Right atrium auricular region (tissue), 2 donors: Measurements from ENCODE around the gene ZNF81. TPM values are rescaled to one million over a fixed set of nuclear protein-coding genes. Genes with fewer than 3 reads are reported as not detected.
A peak's percentile ranks its signal among the peaks of the same experiment; 100 is the strongest.

Source experiments
- DNase-seq: peaks from one replicate; pipeline ENCODE4 v3.0.0-alpha.2; 2019; ENCODE audit warnings: low spot score
- H3K27ac ChIP-seq, 2 donors: fragments of 200-600 bp; sonication (generic); 1 replicate in 1 of 2; 2 replicates in 1 of 2; pipeline ENCODE4 v1.5.1; 2016 to 2019
- H3K27me3 ChIP-seq, 2 donors: fragments of 200-600 bp; sonication (generic); one replicate each; pipeline versions ENCODE4 v1.5.1 to v1.6.0; 2017 to 2019
- H3K36me3 ChIP-seq: fragments of 200-600 bp; sonication (generic); one replicate; pipeline ENCODE4 v1.5.1; 2016
- H3K4me1 ChIP-seq, 2 donors: fragments of 200-600 bp; sonication (generic); one replicate each; pipeline versions ENCODE4 v1.5.1 to v1.6.0; 2017 to 2019
- H3K4me3 ChIP-seq, 2 donors: fragments of 200-600 bp; sonication (generic); 1 replicate in 1 of 2; 2 replicates in 1 of 2; pipeline ENCODE4 v1.5.1; 2017 to 2019; ENCODE audit warnings: mild to moderate bottlenecking in 1 of 2, moderate library complexity in 1 of 2
- H3K9me3 ChIP-seq, 2 donors: fragments of 200-600 bp; sonication (generic); one replicate each; pipeline ENCODE4 v1.5.1; 2019
- CTCF ChIP-seq, 2 donors: fragments of 200-600 bp; sonication (generic); IDR thresholded peaks; one replicate each; pipeline ENCODE4 v1.5.1; 2019; ENCODE audit warnings: antibody characterized with exemption in 2 of 2
- total RNA-seq, 2 donors: library from RNA; depleted of rRNA; stranded (reverse); fragments of >200 nt; gene quantifications; one replicate each; pipeline ENCODE4 v1.1.0, GENCODE V29; 2016

The ZNF81 gene
- total RNA-seq, 2 donors from 2014 or later, result 3.6 to 4.7 TPM

GRCh38 chrX:47850901-47851300 lies 14.2 kb downstream of the ZNF81 start:
- H3K36me3 ChIP-seq, result peaks cover 18% of the 10 kb centered on the region
- H3K27me3 ChIP-seq, result no peaks in the 10 kb centered on the region
- no peak for DNase-seq
- H3K27ac ChIP-seq, result no peak overlapping the region
- no peaks in the 10 kb centered on the region for H3K4me1 ChIP-seq
- TF ChIP-seq CTCF (IDR thresholded peaks at IDR 0.05), result no peak
- H3K9me3 ChIP-seq, result no peaks in the 10 kb centered on the region
- H3K4me3 ChIP-seq, result no peak overlapping the region

GRCh38 chrX:47854474-47854873 lies 17.8 kb downstream of the ZNF81 start:
- Histone ChIP-seq H3K4me1 (no peaks in the 10 kb centered on the region), H3K36me3 (no peaks in the 10 kb centered on the region), H3K4me3 (no peak overlapping the region), H3K27ac (no peak overlapping the region), H3K9me3 (no peaks in the 10 kb centered on the region), H3K27me3 (no peaks in the 10 kb centered on the region)
- peak in 1 of 2 donors; percentile 49 for TF ChIP-seq CTCF (IDR thresholded peaks at IDR 0.05)
- DNase-seq, result no peak

- no peak overlapping the region for H3K27ac ChIP-seq
- no peaks in the 10 kb centered on the region for H3K27me3 ChIP-seq
- TF ChIP-seq CTCF (IDR thresholded peaks at IDR 0.05), result no peak
- H3K4me1 ChIP-seq, result no peaks in the 10 kb centered on the region
- no peaks in the 10 kb centered on the region for H3K36me3 ChIP-seq
- no peak overlapping the region for H3K4me3 ChIP-seq
- H3K9me3 ChIP-seq, result no peaks in the 10 kb centered on the region
- DNase-seq, result no peak
Observed at GRCh38 chrX:47859686-47860085, 23.0 kb downstream of the ZNF81 start.

GRCh38 chrX:47862680-47863079 lies 26.0 kb downstream of the ZNF81 start:
- DNase-seq, result no peak
- Histone ChIP-seq H3K27me3 (no peaks in the 10 kb centered on the region), H3K9me3 (no peaks in the 10 kb centered on the region), H3K27ac (no peak overlapping the region), H3K36me3 (no peaks in the 10 kb centered on the region), H3K4me3 (no peak overlapping the region), H3K4me1 (no peaks in the 10 kb centered on the region)
- no peak for TF ChIP-seq CTCF (IDR thresholded peaks at IDR 0.05)

- Histone ChIP-seq H3K4me3 (no peak overlapping the region), H3K27me3 (no peaks in the 10 kb centered on the region), H3K9me3 (no peaks in the 10 kb centered on the region), H3K27ac (no peak overlapping the region), H3K36me3 (no peaks in the 10 kb centered on the region), H3K4me1 (no peaks in the 10 kb centered on the region)
- no peak for TF ChIP-seq CTCF (IDR thresholded peaks at IDR 0.05)
- DNase-seq, result no peak
Observed at GRCh38 chrX:47863187-47863586, 26.5 kb downstream of the ZNF81 start.

GRCh38 chrX:47864300-47864699 lies 27.6 kb downstream of the ZNF81 start:
- no peak for TF ChIP-seq CTCF (IDR thresholded peaks at IDR 0.05)
- no peaks in the 10 kb centered on the region for H3K4me1 ChIP-seq
- H3K27ac ChIP-seq, result no peak overlapping the region
- no peak overlapping the region for H3K4me3 ChIP-seq
- DNase-seq, result no peak
- no peaks in the 10 kb centered on the region for H3K36me3 ChIP-seq
- H3K9me3 ChIP-seq, result no peaks in the 10 kb centered on the region
- H3K27me3 ChIP-seq, result no peaks in the 10 kb centered on the region
